Endothelial cell of umbilical vein (primary cell): ENCODE results near the gene ABL1.

Experiments
- CTCF ChIP-seq, 2 donors: IDR thresholded peaks; 1 replicate in 1 of 2; 2 replicates in 1 of 2; pipeline ENCODE4 v1.5.1; 2011; ENCODE audit warnings: low read length in 2 of 2, mild to moderate bottlenecking in 2 of 2, moderate library complexity in 2 of 2, control low read depth in 1 of 2, inconsistent platforms in 1 of 2, low read depth in 1 of 2; ENCODE audit not compliant: insufficient read depth in 1 of 2; ENCODE audit errors: extremely low read depth in 1 of 2
- POLR2A ChIP-seq: IDR thresholded peaks from 2 replicates; pipeline ENCODE4 v1.6.1; 2012; ENCODE audit warnings: low read depth, mild to moderate bottlenecking, control low read depth, low read length
- POLR2AphosphoS5 ChIP-seq: IDR thresholded peaks from 2 replicates; pipeline ENCODE4 v1.6.1; 2012; ENCODE audit warnings: low read depth, mild to moderate bottlenecking, control low read depth, low read length, moderate library complexity; ENCODE audit not compliant: insufficient read depth

GRCh38 chr9:130918101-130918825 lies 83.2 kb downstream of the ABL1 start:
- TF ChIP-seq CTCF (IDR thresholded peaks at IDR 0.05; ENCODE audit: extremely low read depth in 1 of 2, insufficient read depth in 1 of 2, low read depth in 1 of 2, low read length in 2 of 2) (no peak), POLR2A (no peak), POLR2AphosphoS5 (no peak)
